B cell (primary cell): ENCODE measurements around the gene EFEMP1.

Experiments used
- CTCF ChIP-seq: fragments of 200-600 bp; IDR thresholded peaks from one replicate; pipeline ENCODE4 v1.8.0; 2022; ENCODE audit warnings: antibody characterized with exemption, mild to moderate bottlenecking
- EZH2 ChIP-seq: IDR thresholded peaks from 2 replicates; pipeline ENCODE4 v1.6.1; 2012; ENCODE audit warnings: borderline replicate concordance, low read depth, mild to moderate bottlenecking, moderate library complexity, low read length; ENCODE audit not compliant: insufficient read depth, poor library complexity, severe bottlenecking

GRCh38 chr2:55968941-55969340, 45.4 kb upstream of the EFEMP1 start:
- TF ChIP-seq CTCF: no peak
- no peak for TF ChIP-seq EZH2
